Activated CD4-positive, alpha-beta T cell treated with anti-CD3 and anti-CD28 coated beads, Interleukin-2, amount 50 U/mL, for 24 hours (primary cell): ENCODE results near the gene IMP4.

ENCODE experiments used
- DNase-seq, 2 donors: peaks; one replicate each; pipeline ENCODE4 v3.0.0-alpha.2; 2020; ENCODE audit warnings: low read depth in 1 of 2, low spot score in 1 of 2

The IMP4 gene

GRCh38 chr2:130393318-130393910 is 50.7 kb downstream of the IMP4 start:
- DNase-seq, result no peak
